GM12874 (cell line): Measurements from ENCODE around the gene SCN1B.

ENCODE experiments used
- CTCF ChIP-seq: IDR thresholded peaks from 2 replicates; pipeline ENCODE4 v1.5.1; 2011; ENCODE audit warnings: low read depth, mild to moderate bottlenecking, control low read depth, low read length, moderate library complexity; ENCODE audit not compliant: insufficient read depth

The SCN1B gene

GRCh38 chr19:35070471-35070870, 40.2 kb downstream of the SCN1B start:
- no peak for TF ChIP-seq CTCF

GRCh38 chr19:35073516-35073915, 43.2 kb downstream of the SCN1B start:
- TF ChIP-seq CTCF = no peak

- no peak for TF ChIP-seq CTCF
Measured at GRCh38 chr19:35073941-35074340, 43.7 kb downstream of the SCN1B start.

- TF ChIP-seq CTCF = no peak
Measured at GRCh38 chr19:35074426-35075201, 44.3 kb downstream of the SCN1B start.

- no peak for TF ChIP-seq CTCF
Measured at GRCh38 chr19:35075202-35076025, 45.1 kb downstream of the SCN1B start.

GRCh38 chr19:35076026-35076370, 45.7 kb downstream of the SCN1B start:
- no peak for TF ChIP-seq CTCF

- TF ChIP-seq CTCF = no peak
Measured at GRCh38 chr19:35076657-35077056, 46.4 kb downstream of the SCN1B start.
